CD4-positive, alpha-beta memory T cell (primary cell): ENCODE results near the gene FAIM2. TPM values are rescaled to one million over a fixed set of nuclear protein-coding genes. Genes with fewer than 3 reads are reported as not detected.
A peak's percentile ranks its signal among the peaks of the same experiment; 100 is the strongest.

Experiments
- CTCF ChIA-PET: fragments of 350-600 bp; sonication (Branson Sonifier 250); formaldehyde crosslinking; loops from one replicate; lab custom pipeline; 2021; ENCODE audit warnings: inconsistent platforms; ENCODE audit not compliant: partially characterized antibody; lab: Charles Lee
- POLR2A ChIA-PET: fragments of 350-600 bp; sonication (Branson Sonifier 250); formaldehyde crosslinking; loops from one replicate; lab custom pipeline; 2021; ENCODE audit not compliant: partially characterized antibody; lab: Charles Lee
- DNase-seq, 5 donors: peaks; one replicate each; pipeline versions ENCODE4 v3.0.0 to v3.0.0-alpha.2; 2020 to 2022; ENCODE audit warnings: mixed read lengths in 1 of 5
- H3K27ac ChIP-seq: one replicate; pipeline ENCODE4 v1.7.0; 2013; ENCODE audit warnings: low read depth, low read length
- H3K27me3 ChIP-seq: 2 replicates; pipeline ENCODE4 v1.7.0; 2013; ENCODE audit warnings: mild to moderate bottlenecking, low read length, moderate library complexity; ENCODE audit not compliant: insufficient read depth
- H3K36me3 ChIP-seq: 2 replicates; pipeline ENCODE4 v1.7.0; 2013; ENCODE audit warnings: mild to moderate bottlenecking, low read length, moderate library complexity; ENCODE audit not compliant: insufficient read depth
- H3K4me1 ChIP-seq: 2 replicates; pipeline ENCODE4 v1.7.0; 2013; ENCODE audit warnings: mild to moderate bottlenecking, low read length, moderate library complexity; ENCODE audit not compliant: insufficient read depth
- H3K4me3 ChIP-seq, 2 donors: one replicate each; pipeline ENCODE4 v1.7.0; 2013; ENCODE audit warnings: low read length in 2 of 2, mild to moderate bottlenecking in 1 of 2
- H3K9me3 ChIP-seq, 2 donors: one replicate each; pipeline ENCODE4 v1.7.0; 2013; ENCODE audit warnings: low read length in 2 of 2, control low read depth in 1 of 2; ENCODE audit not compliant: control insufficient read depth in 1 of 2
- H3K27ac Mint-ChIP-seq, 7 donors: one replicate each; pipeline ENCODE4 v1.8.0; 2020 to 2021; ENCODE audit warnings: mixed read lengths in 7 of 7, mild to moderate bottlenecking in 6 of 7, inconsistent platforms in 3 of 7, moderate library complexity in 3 of 7
- H3K27me3 Mint-ChIP-seq, 2 donors: one replicate each; pipeline ENCODE4 v1.8.0; 2020 to 2021; ENCODE audit warnings: mixed read lengths in 2 of 2
- H3K36me3 Mint-ChIP-seq, 2 donors: one replicate each; pipeline ENCODE4 v1.8.0; 2020 to 2021; ENCODE audit warnings: mixed read lengths in 2 of 2, inconsistent platforms in 1 of 2, mild to moderate bottlenecking in 1 of 2
- H3K4me1 Mint-ChIP-seq, 4 donors: one replicate each; pipeline ENCODE4 v1.8.0; 2020 to 2021; ENCODE audit warnings: mixed read lengths in 4 of 4, mild to moderate bottlenecking in 1 of 4
- H3K4me3 Mint-ChIP-seq, 8 donors: one replicate each; pipeline ENCODE4 v1.8.0; 2020 to 2021; ENCODE audit warnings: mixed read lengths in 8 of 8, mild to moderate bottlenecking in 7 of 8, moderate library complexity in 6 of 8, inconsistent platforms in 3 of 8
- H3K9me3 Mint-ChIP-seq, 8 donors: one replicate each; pipeline ENCODE4 v1.8.0; 2020 to 2021; ENCODE audit warnings: mixed read lengths in 8 of 8, mild to moderate bottlenecking in 5 of 8, inconsistent platforms in 3 of 8, moderate library complexity in 1 of 8
- intact Hi-C: fragments of 100-400 bp; cut with micrococcal nuclease; formaldehyde crosslinking; loops from one replicate; pipeline ENCODE4 v1.15.1; 2023
- polyA plus RNA-seq, 2 donors: library from polyadenylated mRNA; unstranded; fragments of 300-500 nt; fragmentation: Illumina TruSeq; gene quantifications; one replicate each; pipeline ENCODE4 v1.2.3, GENCODE V29; 2021
- total RNA-seq, 2 experiments: library from RNA; stranded (reverse); gene quantifications; one replicate each; pipeline ENCODE4 v1.2.3, GENCODE V29; 2021

FAIM2 gene
- total and polyA plus RNA-seq, 4 experiments from 2014 or later, result 0.08 to 0.59 (median 0.17) TPM; not detected in 1

- Mint-ChIP-seq H3K27ac (peak overlapping the region; percentile 66 to 89 (median 84)), H3K9me3 (no peaks in the 10 kb centered on the region), H3K4me3 (peak overlapping the region; percentile 76 to 99 (median 88)), H3K36me3 (peaks cover 3 to 4% of the 10 kb centered on the region in 2 donors), H3K4me1 (peaks cover 18 to 34% (median 29%) of the 10 kb centered on the region in 4 donors), H3K27me3 (no peaks in the 10 kb centered on the region)
- H3K4me3 ChIP-seq, result peak overlapping the region in 1 of 2 donors; percentile 79
- H3K4me1 ChIP-seq, result peaks cover 24% of the 10 kb centered on the region
- intact Hi-C loops, result loop anchor here (1.0 kb wide), 2 partner anchors 16 to 86 kb away; partner anchors contain the start of genes BCDIN3D and TMBIM6
- peak; percentile 19 to 44 (median 33) for DNase-seq
- H3K36me3 ChIP-seq, result no peaks in the 10 kb centered on the region
- no peaks in the 10 kb centered on the region for H3K27me3 ChIP-seq
- H3K9me3 ChIP-seq, result no peaks in the 10 kb centered on the region
- H3K27ac ChIP-seq, result peak overlapping the region; percentile 41
- CTCF ChIA-PET, result interaction anchor here (1.0 to 2.7 kb wide), 5 partner anchors 10 to 87 kb away, joined by 3 to 12 read pairs (median 7); partner anchors contain the start of gene TMBIM6
- POLR2A ChIA-PET, result interaction anchor here (0.9 to 5.5 kb wide), 9 partner anchors 8 to 205 kb away, joined by 3 to 67 read pairs (median 5); partner anchors contain the start of genes BCDIN3D, PRPF40B, RACGAP1 and TMBIM6
These were observed 76.2 kb downstream of the FAIM2 start for GRCh38 chr12:49827401-49828099.

DNA sequence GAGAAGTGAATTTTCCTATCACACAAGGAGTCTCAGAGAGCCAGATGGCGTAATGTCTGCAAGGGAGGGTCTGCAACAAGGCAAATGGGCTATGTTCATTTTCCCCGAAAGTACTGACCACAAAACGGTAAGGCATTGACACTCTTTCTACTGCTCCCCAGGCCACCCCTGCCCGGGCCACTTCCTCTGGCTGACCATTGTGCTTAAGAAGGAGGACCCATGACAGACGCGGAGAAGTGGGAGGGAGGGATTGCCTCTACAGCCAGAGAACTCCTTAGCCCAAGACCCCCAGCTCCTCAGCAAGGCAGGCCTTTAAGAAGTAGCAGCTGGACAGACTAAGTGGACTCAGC is 76.7 kb downstream of the FAIM2 start:
- no peak overlapping the region for H3K27ac ChIP-seq
- Mint-ChIP-seq H3K4me1 (peaks cover 18 to 35% (median 30%) of the 10 kb centered on the region in 4 donors), H3K36me3 (peaks cover 3 to 4% of the 10 kb centered on the region in 2 donors), H3K27ac (peak overlapping the region; percentile 66 to 89 (median 84)), H3K4me3 (peak overlapping the region; percentile 76 to 98 (median 84)), H3K9me3 (no peaks in the 10 kb centered on the region), H3K27me3 (no peaks in the 10 kb centered on the region)
- H3K27me3 ChIP-seq, result no peaks in the 10 kb centered on the region
- H3K9me3 ChIP-seq, result no peaks in the 10 kb centered on the region
- no peaks in the 10 kb centered on the region for H3K36me3 ChIP-seq
- ChIA-PET POLR2A (interaction anchor here (1.2 to 5.5 kb wide), 6 partner anchors 14 to 204 kb away, joined by 3 to 67 read pairs (median 6); partner anchors contain the start of genes BCDIN3D, PRPF40B, RACGAP1 and TMBIM6), CTCF (interaction anchor here (0.6 to 2.7 kb wide), 6 partner anchors 40 to 1813 kb away, joined by 3 to 12 read pairs (median 4); partner anchors contain the start of gene TMBIM6)
- peaks cover 27% of the 10 kb centered on the region for H3K4me1 ChIP-seq
- no peak for DNase-seq
- intact Hi-C loops, result no loop called here
- no peak overlapping the region for H3K4me3 ChIP-seq

GRCh38 chr12:49825971-49826421 is 77.7 kb downstream of the FAIM2 start:
- Mint-ChIP-seq H3K9me3 (no peaks in the 10 kb centered on the region), H3K4me3 (peak overlapping the region in 3 of 8 donors; percentile 79 to 96 (median 84)), H3K27ac (peak overlapping the region in 4 of 7 donors; percentile 66 to 89 (median 86)), H3K4me1 (peaks cover 24 to 45% (median 39%) of the 10 kb centered on the region in 4 donors), H3K36me3 (peaks cover 3 to 4% of the 10 kb centered on the region in 2 donors), H3K27me3 (no peaks in the 10 kb centered on the region)
- intact Hi-C loops, result no loop called here
- ChIA-PET POLR2A (interaction anchor here (0.8 to 5.5 kb wide), 4 partner anchors 10 to 21 kb away, joined by 3 to 67 read pairs (median 3); partner anchors contain the start of gene BCDIN3D), CTCF (interaction anchor here (0.8 to 2.7 kb wide), 4 partner anchors 41 to 120 kb away, joined by 3 to 12 read pairs (median 4); no protein-coding TSS in a partner anchor)
- Histone ChIP-seq H3K36me3 (no peaks in the 10 kb centered on the region), H3K27ac (no peak overlapping the region), H3K27me3 (no peaks in the 10 kb centered on the region), H3K9me3 (no peaks in the 10 kb centered on the region), H3K4me3 (no peak overlapping the region), H3K4me1 (peaks cover 38% of the 10 kb centered on the region)
- no peak for DNase-seq

GRCh38 chr12:49825360-49825970 is 78.2 kb downstream of the FAIM2 start:
- Mint-ChIP-seq H3K4me3 (peak overlapping the region in 1 of 8 donors; percentile 17), H3K27ac (peak overlapping the region in 2 of 7 donors; percentile 22 to 58), H3K4me1 (peaks cover 27 to 50% (median 42%) of the 10 kb centered on the region in 4 donors), H3K27me3 (no peaks in the 10 kb centered on the region), H3K36me3 (peaks cover 3 to 4% of the 10 kb centered on the region in 2 donors), H3K9me3 (no peaks in the 10 kb centered on the region)
- POLR2A ChIA-PET, result interaction anchor here (5.5 kb wide), 1 partner anchor 15 kb away, joined by 67 read pairs; the partner anchor contains the start of gene BCDIN3D
- CTCF ChIA-PET, result interaction anchor here (1.2 to 1.6 kb wide), 2 partner anchors 41 to 120 kb away, joined by 4 read pairs; no protein-coding TSS in a partner anchor
- Histone ChIP-seq H3K4me3 (no peak overlapping the region), H3K27me3 (no peaks in the 10 kb centered on the region), H3K9me3 (no peaks in the 10 kb centered on the region), H3K27ac (no peak overlapping the region), H3K36me3 (no peaks in the 10 kb centered on the region), H3K4me1 (peaks cover 43% of the 10 kb centered on the region)
- intact Hi-C loops, result no loop called here
- no peak for DNase-seq

DNA sequence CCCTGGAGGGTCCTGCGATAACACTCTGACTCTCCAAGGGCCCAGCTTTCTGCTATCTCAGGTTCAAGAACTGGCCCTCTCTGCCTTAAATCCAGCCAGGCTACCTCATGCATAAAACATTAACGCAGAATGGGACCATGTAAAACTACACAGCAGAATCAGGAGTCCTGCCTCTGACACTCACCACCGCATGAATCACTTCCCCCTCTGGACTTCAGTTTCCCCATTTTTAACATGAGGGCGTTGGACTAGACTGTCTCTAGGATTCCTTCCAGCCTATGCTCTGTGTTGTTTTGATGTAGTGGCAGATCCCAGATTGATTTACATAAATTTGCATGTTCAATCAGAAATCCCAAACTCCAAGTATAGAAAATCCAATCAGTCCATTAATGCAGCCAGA is 78.8 kb downstream of the FAIM2 start:
- peaks cover 27 to 52% (median 42%) of the 10 kb centered on the region in 4 donors for H3K4me1 Mint-ChIP-seq
- DNase-seq, result no peak
- H3K27me3 ChIP-seq, result no peaks in the 10 kb centered on the region
- ChIA-PET POLR2A (no interaction called here), CTCF (no interaction called here)
- H3K36me3 Mint-ChIP-seq, result peaks cover 3 to 4% of the 10 kb centered on the region in 2 donors
- H3K36me3 ChIP-seq, result no peaks in the 10 kb centered on the region
- H3K27ac Mint-ChIP-seq, result peak overlapping the region in 2 of 7 donors; percentile 22 to 58
- no peaks in the 10 kb centered on the region for H3K27me3 Mint-ChIP-seq
- H3K4me1 ChIP-seq, result peaks cover 43% of the 10 kb centered on the region
- no peaks in the 10 kb centered on the region for H3K9me3 Mint-ChIP-seq
- no peaks in the 10 kb centered on the region for H3K9me3 ChIP-seq
- intact Hi-C loops, result no loop called here
- H3K4me3 ChIP-seq, result no peak overlapping the region
- H3K27ac ChIP-seq, result no peak overlapping the region
- peak overlapping the region in 2 of 8 donors; percentile 9 to 17 for H3K4me3 Mint-ChIP-seq

DNA sequence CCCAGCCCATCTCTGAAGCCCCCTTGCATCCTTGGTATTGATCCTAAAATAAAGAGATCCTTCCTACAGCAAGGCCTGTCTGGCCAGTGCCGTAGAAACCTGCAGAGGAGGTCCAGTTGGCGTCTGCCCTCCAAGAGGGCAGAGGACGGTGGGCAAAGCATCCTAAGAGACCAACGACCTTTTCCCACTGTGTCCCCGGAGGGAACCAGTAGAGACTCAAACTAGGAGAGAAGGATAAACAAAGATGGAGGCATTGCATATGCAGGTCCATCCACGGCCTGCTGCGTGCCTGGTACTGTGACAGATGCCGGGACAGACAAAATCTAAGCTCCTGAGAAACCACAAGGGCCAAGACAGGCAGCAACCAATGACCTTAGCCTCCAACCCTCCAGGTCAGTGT is 79.3 kb downstream of the FAIM2 start:
- Histone ChIP-seq H3K4me1 (peaks cover 41% of the 10 kb centered on the region), H3K27me3 (no peaks in the 10 kb centered on the region), H3K9me3 (no peaks in the 10 kb centered on the region), H3K36me3 (no peaks in the 10 kb centered on the region), H3K4me3 (no peak overlapping the region), H3K27ac (no peak overlapping the region)
- Mint-ChIP-seq H3K27me3 (no peaks in the 10 kb centered on the region), H3K4me3 (peak overlapping the region in 1 of 8 donors; percentile 10), H3K9me3 (no peaks in the 10 kb centered on the region), H3K27ac (peak overlapping the region in 1 of 7 donors; percentile 42), H3K4me1 (peaks cover 27 to 56% (median 42%) of the 10 kb centered on the region in 4 donors), H3K36me3 (peaks cover 3 to 4% of the 10 kb centered on the region in 2 donors)
- DNase-seq, result no peak
- intact Hi-C loops, result no loop called here
- POLR2A ChIA-PET, result no interaction called here
- CTCF ChIA-PET, result no interaction called here
